ENCODE data around the gene LOXHD1.

LOXHD1 gene, protein sequence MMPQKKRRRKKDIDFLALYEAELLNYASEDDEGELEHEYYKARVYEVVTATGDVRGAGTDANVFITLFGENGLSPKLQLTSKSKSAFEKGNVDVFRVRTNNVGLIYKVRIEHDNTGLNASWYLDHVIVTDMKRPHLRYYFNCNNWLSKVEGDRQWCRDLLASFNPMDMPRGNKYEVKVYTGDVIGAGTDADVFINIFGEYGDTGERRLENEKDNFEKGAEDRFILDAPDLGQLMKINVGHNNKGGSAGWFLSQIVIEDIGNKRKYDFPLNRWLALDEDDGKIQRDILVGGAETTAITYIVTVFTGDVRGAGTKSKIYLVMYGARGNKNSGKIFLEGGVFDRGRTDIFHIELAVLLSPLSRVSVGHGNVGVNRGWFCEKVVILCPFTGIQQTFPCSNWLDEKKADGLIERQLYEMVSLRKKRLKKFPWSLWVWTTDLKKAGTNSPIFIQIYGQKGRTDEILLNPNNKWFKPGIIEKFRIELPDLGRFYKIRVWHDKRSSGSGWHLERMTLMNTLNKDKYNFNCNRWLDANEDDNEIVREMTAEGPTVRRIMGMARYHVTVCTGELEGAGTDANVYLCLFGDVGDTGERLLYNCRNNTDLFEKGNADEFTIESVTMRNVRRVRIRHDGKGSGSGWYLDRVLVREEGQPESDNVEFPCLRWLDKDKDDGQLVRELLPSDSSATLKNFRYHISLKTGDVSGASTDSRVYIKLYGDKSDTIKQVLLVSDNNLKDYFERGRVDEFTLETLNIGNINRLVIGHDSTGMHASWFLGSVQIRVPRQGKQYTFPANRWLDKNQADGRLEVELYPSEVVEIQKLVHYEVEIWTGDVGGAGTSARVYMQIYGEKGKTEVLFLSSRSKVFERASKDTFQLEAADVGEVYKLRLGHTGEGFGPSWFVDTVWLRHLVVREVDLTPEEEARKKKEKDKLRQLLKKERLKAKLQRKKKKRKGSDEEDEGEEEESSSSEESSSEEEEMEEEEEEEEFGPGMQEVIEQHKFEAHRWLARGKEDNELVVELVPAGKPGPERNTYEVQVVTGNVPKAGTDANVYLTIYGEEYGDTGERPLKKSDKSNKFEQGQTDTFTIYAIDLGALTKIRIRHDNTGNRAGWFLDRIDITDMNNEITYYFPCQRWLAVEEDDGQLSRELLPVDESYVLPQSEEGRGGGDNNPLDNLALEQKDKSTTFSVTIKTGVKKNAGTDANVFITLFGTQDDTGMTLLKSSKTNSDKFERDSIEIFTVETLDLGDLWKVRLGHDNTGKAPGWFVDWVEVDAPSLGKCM (N-terminal part only)

GRCh38 chr18:46657115-46657955 is at the start of gene LOXHD1:
TSS of gene LOXHD1 (minus strand) at chr18:46657220. CDS start at chr18:46657033, 187 bp downstream.
- DNase-seq (ENCODE audit: low read depth, low spot score), result no peak

- DNase-seq (ENCODE audit: low read depth, low spot score), result no peak
These were observed 48.5 kb upstream of the LOXHD1 start for GRCh38 chr18:46705521-46705920.

GRCh38 chr18:46704816-46705215 is 47.8 kb upstream of the LOXHD1 start:
- no peak for DNase-seq (ENCODE audit: low read depth, low spot score)

DNA sequence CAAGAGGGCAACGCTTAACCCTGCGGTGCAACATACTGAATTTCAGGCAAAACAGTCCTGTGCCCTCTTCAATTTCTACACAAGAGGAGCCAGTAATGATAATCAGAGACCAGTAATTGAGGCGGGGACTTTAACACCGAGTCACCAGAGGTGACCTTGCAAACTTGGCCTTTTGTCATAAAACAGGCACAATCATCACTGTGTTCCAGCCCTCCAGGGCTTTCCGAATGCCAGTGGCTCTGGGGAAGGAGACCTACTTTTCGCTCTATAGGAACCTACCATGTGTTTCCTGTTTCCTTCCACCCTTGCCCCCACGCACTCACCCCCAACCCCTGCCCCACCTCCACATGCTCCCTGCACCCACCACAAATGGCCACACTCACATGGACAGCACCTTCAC is 47.2 kb upstream of the LOXHD1 start:
- DNase-seq (ENCODE audit: low read depth, low spot score), result no peak

DNA sequence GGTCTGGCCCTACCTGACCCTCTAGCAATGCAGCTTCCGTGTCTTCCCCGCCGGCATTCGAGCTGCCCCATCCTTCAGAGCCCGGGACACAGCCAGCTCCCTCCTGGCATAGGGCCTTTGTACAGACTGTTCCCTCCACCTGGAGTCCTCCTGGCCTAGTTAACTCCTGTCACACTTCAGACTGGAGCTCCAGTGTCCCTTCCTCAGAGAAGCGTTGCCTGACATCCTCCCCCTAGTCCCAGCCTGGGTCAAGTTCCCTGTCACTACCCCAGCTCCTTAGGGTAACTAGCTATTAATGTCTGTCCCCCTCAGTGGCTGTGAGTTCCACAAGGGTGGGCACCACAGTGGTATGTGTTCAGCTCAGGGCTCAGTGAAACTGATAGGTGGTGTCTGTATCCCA is 45.5 kb upstream of the LOXHD1 start:
- DNase-seq (ENCODE audit: low read depth, low spot score), result no peak

GRCh38 chr18:46700066-46700824 is 43.2 kb upstream of the LOXHD1 start:
- no peak for DNase-seq (ENCODE audit: low read depth, low spot score)

GRCh38 chr18:46696702-46697101 is 39.7 kb upstream of the LOXHD1 start:
- DNase-seq (ENCODE audit: low read depth, low spot score), result no peak

DNA sequence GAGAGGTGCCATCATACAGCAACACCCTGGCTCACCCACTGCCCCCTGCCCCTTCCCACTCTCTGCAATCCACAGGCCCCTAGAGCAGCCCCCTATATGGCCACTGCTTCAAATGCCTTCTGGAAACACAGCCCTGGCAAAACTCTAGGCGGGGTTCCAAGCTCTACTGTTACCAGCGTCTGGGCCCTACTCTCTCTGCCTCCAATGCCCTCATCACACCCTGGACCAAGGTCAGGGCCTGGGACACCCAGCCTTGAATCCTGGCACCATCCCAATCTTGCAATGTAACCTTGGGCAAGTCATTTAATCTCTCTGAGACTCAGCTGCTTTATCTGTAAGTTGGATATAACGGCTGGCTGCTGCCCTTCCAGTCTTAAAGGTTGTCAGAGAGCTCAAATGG is 39.2 kb upstream of the LOXHD1 start:
- DNase-seq (ENCODE audit: low read depth, low spot score), result no peak

DNA sequence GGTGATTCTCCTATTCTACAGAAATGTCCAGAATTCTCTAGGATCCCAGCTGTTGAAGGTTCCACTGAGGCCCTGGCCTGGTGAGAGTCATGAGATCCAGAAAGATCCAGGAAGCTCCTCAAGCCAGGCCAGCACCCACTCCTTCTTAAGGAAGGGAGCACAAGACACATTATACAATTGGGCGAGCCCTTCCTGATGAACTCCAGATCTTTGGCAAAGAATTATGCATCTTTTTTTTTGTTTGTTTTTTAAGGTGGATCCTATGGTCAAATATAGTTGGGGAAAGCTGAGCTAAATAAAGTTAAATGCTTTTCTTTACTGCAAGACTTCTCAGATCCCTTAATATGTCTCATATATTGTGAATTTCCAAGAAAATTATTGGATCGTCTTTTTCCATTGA is 37.0 kb upstream of the LOXHD1 start:
- DNase-seq (ENCODE audit: low read depth, low spot score), result no peak

DNA sequence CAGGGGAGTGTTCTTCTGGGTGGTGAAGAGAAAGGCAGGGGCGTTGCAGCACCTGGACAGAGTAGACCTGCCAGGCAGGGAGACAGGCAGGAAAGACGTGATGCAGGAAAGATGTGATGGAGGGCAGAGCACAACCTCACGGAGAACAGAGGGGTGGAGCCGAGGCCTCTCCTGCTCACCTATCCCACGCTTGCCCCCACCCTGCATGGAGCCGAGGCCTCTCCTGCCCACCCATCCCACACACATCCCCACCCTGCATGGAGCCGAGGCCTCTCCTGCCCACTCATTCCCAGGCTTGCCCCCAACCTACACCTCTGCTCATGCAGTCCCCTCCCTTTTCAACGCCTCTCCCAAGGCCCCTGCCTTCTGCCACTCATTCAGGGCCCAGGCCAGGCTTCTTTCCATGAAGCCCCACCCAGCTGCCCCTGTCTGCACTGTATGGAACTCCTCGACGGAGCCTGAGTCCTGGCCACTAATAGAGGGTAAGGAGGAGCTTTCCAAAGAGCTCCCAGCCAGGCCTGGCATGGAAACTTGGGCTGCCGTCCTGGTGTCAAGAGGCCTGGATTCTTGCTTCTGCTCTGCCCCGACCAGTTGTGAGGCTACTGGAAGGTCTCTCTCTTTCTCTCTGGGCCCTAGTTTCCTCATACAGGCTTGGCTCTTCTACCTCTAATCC is 32.0 kb upstream of the LOXHD1 start:
- no peak for DNase-seq (ENCODE audit: low read depth, low spot score)

GRCh38 chr18:46686186-46686585 is 29.2 kb upstream of the LOXHD1 start:
- no peak for DNase-seq (ENCODE audit: low read depth, low spot score)

DNA sequence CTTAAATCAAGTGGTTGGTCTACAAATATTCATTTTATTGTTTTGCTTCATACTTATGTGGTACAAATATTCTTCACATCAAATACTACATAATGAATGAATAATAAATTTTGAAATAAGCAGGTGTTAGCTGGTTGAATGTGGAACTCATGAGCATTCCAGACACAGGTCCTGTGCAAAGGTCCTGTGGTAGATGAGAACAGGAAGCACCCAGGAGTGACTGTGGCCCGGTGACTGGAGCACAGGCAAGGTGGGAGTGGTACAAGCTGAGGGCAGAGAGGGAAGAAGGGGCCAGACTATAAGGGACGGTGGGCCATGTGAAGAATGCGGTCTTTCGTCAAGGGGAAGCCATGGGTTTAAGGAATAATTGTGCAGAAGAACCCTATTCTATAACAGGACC is 26.2 kb upstream of the LOXHD1 start:
- no peak for DNase-seq (ENCODE audit: low read depth, low spot score)

DNA sequence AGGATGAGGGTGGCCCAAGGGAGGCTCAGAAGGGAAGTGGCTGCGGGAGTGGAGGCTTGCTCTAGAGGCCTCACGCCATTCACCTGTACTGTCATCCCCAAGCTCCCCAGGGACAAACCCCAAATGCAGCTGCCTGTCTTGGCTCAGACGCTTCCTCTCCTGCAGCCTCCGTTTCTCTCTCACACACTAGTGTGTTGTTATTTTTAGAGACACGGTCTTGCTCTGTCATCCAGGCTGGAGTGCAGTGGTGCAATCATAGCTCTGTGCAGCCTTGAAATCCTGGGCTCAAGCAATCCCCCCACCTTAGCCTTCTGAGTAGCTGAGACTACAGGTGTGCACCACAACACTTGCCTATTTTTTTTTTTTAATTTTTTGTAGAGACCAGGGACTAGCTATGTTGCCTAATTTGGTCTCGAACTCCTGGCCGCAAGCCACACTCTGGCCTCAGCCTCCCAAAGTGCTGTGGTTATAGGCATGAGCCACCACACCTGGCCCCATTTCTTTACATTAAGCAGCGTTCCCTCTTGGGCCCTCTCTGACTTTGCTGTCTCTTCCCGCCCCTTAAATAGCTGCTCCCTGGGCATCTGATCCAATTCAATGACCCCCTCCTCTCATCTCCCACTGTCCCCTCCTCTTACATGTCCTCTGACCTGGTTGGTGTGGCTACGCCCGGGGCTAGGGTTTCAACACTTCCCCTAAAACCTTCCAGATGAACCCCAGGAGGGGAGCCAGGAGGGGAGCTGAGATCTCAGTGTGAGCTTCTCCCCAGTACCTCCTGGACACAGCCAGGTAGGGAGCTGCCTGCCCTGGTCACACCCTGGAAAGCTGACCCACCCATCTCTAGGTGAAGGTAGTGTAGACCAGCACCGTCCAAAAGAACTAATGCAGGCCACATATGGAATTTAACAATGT is 24.0 kb upstream of the LOXHD1 start:
- DNase-seq (ENCODE audit: low read depth, low spot score), result no peak

DNA sequence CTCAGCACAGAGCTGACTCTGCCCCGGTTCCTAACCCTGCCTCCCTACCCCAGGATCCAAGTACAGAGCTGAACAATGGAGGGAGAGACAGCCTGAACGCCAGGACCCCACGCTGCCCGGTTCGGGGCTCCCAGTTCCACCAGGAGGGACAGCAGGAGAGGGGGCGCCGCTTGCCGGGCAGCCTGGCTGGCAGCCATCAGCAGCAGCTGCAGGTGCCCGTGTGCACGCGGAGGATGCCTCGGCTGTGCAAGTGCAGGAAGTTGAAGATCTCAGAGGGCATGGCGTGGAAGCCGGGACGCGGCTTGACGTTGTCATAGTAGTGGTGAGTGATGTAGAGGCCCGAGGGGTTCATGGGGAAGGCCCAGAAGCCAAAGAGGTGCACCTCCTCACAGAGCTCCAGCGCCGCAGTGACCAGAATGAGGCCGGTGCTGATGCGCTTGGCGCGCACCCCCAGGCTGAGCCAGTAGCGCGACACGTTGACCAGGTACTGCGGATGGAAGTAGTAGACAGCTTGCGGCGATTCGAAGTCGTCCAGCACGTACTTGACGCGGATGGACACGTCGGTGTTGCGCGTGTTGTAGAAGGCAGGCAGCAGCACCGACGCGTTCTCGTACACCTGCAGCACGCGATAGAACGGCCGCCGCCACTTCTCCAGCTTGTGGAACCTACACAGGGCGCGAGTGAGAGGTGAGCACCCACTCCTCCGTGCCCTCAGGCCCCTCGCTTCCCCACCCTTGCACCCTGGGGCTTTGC is 23.0 kb upstream of the LOXHD1 start:
- DNase-seq (ENCODE audit: low read depth, low spot score), result no peak

DNA sequence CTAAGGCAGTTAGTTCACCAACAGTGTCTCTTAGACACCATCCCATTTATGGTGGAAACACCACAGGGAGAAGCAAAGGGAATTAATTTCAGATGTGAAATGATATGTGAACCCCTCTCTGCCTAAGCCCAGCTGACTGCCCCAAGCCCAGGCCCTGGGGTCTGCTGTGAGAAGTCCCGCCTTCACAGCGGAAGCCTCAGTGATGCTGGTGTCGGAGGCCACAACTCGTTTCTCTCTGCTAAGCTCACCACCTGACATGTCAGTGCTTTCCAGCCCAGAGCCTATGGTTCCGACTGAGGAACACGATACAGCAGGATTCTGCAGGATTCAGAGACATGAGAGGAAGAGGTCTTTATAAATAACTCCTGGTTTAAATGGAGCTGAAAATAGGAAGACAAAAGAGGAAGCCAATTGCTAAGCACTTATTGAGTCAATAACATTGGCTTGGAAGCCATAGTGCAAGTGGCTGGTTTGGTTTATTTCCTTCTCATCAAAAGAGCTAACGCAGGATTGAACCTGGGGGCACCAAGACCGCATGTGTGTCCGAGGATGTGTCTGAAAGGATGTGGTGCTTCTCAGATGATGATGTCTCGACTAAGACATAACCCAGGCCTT is 21.9 kb upstream of the LOXHD1 start:
- no peak for DNase-seq (ENCODE audit: low read depth, low spot score)

GRCh38 chr18:46678041-46678440 is 21.0 kb upstream of the LOXHD1 start:
- no peak for DNase-seq (ENCODE audit: low read depth, low spot score)

GRCh38 chr18:46677611-46678010 is 20.6 kb upstream of the LOXHD1 start:
- DNase-seq (ENCODE audit: low read depth, low spot score), result no peak

Measured in iPS DF 19.7 (cell line).